NCI-H128 (cell line): Measurements from ENCODE around the gene IFI27L1.

Experiments
- DNase-seq: peaks from one replicate; lab custom pipeline; 2025; ENCODE audit not compliant: unreplicated experiment; lab: John Stamatoyannopoulos, UW

Gene IFI27L1

DNA sequence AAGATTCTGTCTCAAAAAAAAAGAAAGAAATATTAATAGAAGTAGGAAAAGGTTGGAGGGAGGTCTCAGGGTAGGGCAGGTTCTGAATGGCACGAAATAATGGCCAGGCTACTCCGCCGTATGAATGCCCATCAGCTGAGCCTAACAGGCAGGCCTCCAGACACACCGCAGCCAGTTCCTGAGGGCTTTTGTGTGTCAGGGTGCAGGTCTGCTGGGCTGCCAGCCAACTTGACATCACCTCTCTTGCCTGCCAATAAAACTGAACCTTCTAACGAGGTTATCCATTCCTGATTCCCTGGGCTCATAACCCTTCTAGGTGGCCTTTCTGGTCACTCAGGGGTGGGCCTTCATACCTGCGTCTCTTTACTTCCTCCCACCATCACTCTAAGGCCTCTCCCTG is 32.4 kb downstream of the IFI27L1 start:
- DNase-seq = no peak

GRCh38 chr14:94113908-94114588 is 32.9 kb downstream of the IFI27L1 start:
- no peak for DNase-seq

DNA sequence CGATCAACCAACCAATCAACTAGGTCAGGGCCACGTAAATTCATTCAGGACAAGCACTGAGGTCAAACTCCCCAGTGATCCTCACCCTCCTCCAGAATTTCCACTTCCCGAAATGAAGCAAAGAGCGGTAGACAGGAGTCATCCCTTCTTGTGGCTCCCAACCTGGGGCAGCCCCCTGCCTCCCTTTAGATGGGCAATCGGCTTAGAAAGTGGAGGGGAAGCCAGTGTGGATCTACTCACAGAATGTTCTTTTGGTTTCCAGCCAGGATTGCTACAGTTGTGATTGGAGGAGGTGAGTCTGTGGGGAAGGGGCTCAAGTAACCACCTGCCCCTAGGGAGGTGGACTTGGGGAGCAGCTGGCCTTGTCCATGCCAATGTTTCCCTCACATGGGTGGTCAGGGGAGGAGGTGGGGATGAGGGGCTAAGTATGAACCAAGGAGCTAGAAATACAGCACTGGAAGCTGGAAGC is 33.5 kb downstream of the IFI27L1 start:
- DNase-seq = no peak

DNA sequence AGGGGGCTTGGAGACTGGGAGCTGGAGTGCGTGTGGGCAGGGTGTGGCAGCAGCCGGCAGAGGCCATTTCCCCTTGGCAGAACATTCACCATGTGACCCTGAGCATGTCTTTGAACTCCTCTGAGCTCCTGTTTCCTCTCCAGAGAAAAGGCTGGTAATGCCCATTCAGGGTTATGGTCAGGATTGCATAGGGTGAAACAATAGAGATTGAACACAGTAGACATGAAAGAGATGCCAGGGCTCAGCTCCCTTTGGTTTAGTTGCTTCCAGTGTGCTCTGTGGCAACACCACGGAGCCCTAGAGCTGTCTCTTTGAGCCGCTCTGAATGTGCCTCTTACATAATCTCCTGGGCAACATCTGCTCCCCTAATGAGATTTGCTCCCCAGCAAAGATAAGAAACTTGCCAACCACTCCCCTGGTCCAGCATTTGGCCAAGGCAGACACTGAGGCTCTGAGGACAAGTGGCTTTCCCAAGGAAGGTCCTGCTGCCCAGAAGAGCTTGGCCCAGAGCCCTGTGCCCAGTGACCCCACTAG is 34.0 kb downstream of the IFI27L1 start:
- DNase-seq = no peak

DNA sequence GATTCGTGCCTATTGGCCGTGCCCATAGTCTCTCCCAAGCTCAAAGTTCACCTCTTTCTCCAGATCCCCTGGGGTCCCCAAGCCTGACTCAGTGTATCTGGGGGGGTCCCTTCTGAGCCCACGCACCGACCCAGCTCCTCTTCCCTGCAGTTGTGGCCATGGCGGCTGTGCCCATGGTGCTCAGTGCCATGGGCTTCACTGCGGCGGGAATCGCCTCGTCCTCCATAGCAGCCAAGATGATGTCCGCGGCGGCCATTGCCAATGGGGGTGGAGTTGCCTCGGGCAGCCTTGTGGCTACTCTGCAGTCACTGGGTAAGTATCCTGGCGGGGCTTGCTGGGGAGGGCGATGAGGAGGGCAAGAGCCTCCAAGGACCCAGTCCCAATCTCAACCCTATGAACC is 34.5 kb downstream of the IFI27L1 start:
- no peak for DNase-seq

DNA sequence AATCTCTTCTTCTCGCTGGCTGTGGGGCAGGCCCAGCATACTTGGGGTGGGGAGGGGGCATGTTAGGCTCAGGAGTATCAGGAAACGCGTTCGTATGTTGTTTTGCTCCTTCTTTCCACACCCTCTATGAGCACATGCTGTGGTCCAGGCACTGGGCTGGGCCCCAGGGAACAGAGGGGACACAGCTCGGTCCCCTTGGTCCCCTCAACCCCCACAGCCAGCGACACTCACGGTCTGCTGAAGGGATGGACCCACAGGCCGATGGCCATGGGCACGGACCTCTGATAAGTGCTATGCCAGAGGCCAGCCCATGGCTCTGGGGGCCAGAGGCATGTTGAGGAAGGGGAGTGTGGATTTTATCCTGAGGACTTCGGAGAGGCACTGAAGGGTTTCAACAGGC is 35.6 kb downstream of the IFI27L1 start:
- no peak for DNase-seq

GRCh38 chr14:94117856-94118255 is 36.7 kb downstream of the IFI27L1 start:
- no peak for DNase-seq

- DNase-seq = no peak
These were observed 38.0 kb downstream of the IFI27L1 start for GRCh38 chr14:94119071-94119470.

- DNase-seq = no peak
These were observed 39.7 kb downstream of the IFI27L1 start for GRCh38 chr14:94120667-94121340.

- no peak for DNase-seq
These were observed 40.4 kb downstream of the IFI27L1 start for GRCh38 chr14:94121485-94121884.

- no peak for DNase-seq
These were observed 41.3 kb downstream of the IFI27L1 start for GRCh38 chr14:94122438-94122837.

GRCh38 chr14:94123296-94123695 is 42.2 kb downstream of the IFI27L1 start:
- DNase-seq = no peak

DNA sequence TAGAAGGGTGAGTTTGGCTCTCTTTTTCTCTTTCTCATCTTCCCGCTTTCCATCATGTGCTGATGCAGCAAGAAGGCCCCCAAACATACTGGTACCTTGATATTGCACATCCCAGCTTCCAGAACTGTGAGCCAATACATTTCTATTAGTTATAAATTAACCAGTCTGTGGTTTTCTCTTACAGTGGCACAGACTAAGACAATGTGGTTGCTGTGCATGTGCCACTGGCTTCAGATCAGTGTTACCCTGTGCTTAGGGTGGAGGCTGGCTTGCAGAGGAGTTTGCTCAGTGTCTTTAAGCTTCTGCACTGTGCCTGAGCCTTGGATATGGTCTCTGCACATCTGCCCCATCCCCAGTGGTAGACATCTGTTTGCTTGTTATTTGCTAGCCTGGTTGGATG is 42.8 kb downstream of the IFI27L1 start:
- DNase-seq = no peak

DNA sequence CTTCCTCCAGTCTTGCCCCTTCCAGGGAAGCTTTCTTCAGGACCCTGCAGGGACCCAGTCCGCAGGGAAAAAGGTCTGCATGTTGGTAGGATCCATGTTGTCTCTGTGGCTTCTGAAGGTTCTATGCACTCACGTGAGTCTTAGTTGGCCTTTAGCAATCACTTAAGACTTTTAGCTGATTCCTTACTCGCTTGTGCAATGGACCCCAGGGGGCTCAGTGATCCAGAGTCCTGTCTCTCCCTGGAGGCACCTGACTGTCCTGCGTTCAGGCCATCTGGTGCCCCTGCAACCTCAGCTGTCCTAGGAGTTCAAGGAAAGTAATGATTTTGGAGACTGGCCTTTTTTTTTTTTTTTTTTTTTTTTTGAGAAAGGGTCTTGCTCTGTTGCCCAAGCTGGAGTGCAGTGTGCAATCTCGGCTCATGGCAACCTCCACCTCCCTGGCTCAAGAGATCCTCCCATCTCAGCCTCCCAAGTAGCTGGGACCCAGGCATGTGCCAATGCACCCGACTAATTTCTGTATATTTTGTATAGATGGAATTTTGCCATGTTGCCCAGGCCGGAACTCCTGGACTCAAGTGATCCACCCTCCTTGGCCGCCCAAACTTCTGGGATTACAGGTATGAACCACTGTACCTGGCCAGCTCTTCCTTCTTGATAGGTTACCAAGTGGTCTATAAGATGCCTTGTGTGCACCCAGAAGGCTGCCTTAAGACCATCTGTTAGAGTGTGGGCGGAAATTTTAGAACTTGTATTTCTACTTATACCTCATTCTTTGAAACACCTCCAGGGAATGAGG is 43.7 kb downstream of the IFI27L1 start:
- DNase-seq = no peak

- no peak for DNase-seq
These were observed 44.7 kb downstream of the IFI27L1 start for GRCh38 chr14:94125659-94126418.

- DNase-seq = no peak
These were observed 45.2 kb downstream of the IFI27L1 start for GRCh38 chr14:94126419-94126677.

GRCh38 chr14:94126800-94127199 is 45.7 kb downstream of the IFI27L1 start:
- DNase-seq = no peak

DNA sequence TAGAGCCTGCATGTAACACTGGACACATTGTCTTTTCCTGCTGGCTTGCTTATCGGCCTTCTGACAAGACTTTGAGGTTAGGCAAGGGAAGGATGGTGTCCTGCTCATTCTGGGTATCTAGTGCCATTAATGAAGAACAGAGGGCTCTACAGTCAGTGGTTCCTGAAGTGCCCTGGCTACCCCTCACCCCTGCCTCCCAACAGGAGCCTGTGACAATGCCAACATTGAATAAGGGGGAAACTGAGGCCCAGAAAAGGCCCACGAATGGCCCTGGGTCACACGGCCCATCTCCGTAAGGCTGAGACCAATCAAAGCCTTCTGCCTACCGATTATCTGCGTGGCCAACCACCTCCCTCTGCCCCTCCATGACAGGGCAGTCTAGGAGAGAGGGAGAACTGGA is 46.2 kb downstream of the IFI27L1 start:
- DNase-seq = no peak

- no peak for DNase-seq
These were observed 47.2 kb downstream of the IFI27L1 start for GRCh38 chr14:94128216-94128839.

- peak; percentile 66 for DNase-seq
These were observed 48.1 kb downstream of the IFI27L1 start, which contains the start of gene IFI27L2 for GRCh38 chr14:94129111-94129757. TSS of gene IFI27L2 (minus strand) at chr14:94129604. CDS start at chr14:94129564, 40 bp downstream.
